Adrenal gland (tissue), 5 donors: ENCODE results near the gene SLIT3.

Experiments used
- POLR2A ChIP-seq, 2 donors: fragments of 450-650 bp; IDR thresholded peaks; one replicate each; pipeline ENCODE4 v1.6.1; 2017; ENCODE audit warnings: antibody characterized with exemption in 2 of 2, mild to moderate bottlenecking in 2 of 2, moderate library complexity in 1 of 2
- TF ChIP-seq, protein P1 (sequence below), 6 experiments: fragments of 450-650 bp in 4 of 6; fragments of 200-600 bp in 2 of 6; sonication (generic) in 1 of 6; IDR thresholded peaks; 1 replicate in 5 of 6; 2 replicates in 1 of 6; pipeline versions ENCODE4 v1.5.1 to v1.8.0; 2016 to 2021; ENCODE audit warnings: antibody characterized with exemption in 6 of 6, mild to moderate bottlenecking in 2 of 6, moderate library complexity in 1 of 6
- donor health status: DM: no; HTN: no; CAD: no.

GRCh38 chr5:169195601-169196000, 105.3 kb downstream of the SLIT3 start:
- TF ChIP-seq POLR2A (IDR thresholded peaks at IDR 0.05) = no peak
- TF ChIP-seq, protein P1, sequence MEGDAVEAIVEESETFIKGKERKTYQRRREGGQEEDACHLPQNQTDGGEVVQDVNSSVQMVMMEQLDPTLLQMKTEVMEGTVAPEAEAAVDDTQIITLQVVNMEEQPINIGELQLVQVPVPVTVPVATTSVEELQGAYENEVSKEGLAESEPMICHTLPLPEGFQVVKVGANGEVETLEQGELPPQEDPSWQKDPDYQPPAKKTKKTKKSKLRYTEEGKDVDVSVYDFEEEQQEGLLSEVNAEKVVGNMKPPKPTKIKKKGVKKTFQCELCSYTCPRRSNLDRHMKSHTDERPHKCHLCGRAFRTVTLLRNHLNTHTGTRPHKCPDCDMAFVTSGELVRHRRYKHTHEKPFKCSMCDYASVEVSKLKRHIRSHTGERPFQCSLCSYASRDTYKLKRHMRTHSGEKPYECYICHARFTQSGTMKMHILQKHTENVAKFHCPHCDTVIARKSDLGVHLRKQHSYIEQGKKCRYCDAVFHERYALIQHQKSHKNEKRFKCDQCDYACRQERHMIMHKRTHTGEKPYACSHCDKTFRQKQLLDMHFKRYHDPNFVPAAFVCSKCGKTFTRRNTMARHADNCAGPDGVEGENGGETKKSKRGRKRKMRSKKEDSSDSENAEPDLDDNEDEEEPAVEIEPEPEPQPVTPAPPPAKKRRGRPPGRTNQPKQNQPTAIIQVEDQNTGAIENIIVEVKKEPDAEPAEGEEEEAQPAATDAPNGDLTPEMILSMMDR (IDR thresholded peaks at IDR 0.05) = no peak
